NCI-H146 (cell line): ENCODE data around the gene TTLL11.

Experiments used
- DNase-seq: peaks from one replicate; lab custom pipeline; 2025; lab: John Stamatoyannopoulos, UW

Gene TTLL11

DNA sequence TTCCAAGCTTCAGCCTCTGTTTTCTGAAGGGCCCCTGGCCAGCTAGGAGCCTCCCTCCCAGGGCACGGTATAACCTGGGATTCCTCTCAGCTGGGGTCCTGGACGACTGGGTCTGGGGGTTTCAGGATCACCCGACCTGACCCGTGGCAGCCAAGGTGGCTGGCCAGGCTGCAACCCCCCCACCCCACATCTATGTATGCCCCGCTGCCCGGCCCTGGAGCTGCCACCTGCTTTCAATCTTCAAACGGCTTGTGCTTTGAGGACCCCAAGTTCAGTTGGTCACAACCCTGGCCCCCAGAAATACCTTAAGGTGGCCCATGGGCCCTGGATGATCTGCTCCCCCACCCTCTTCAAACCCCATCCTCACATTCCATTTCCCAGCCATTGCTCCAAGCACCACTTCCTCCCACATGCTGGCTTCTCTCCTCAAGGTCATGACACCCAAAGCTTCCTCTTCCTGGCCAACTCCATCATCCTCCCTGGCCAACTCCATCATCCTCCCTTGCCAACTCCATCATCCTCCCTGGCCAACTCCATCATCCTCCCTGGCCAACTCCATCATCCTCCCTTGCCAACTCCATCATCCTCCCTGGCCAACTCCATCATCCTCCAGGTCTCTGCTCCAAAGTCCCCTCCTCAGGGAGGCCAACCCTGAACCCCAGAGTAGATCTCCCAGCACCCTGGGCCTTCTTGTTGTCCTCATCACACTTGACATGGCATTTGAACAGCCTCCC, 17.2 kb upstream of the TTLL11 start:
- DNase-seq: no peak

DNA sequence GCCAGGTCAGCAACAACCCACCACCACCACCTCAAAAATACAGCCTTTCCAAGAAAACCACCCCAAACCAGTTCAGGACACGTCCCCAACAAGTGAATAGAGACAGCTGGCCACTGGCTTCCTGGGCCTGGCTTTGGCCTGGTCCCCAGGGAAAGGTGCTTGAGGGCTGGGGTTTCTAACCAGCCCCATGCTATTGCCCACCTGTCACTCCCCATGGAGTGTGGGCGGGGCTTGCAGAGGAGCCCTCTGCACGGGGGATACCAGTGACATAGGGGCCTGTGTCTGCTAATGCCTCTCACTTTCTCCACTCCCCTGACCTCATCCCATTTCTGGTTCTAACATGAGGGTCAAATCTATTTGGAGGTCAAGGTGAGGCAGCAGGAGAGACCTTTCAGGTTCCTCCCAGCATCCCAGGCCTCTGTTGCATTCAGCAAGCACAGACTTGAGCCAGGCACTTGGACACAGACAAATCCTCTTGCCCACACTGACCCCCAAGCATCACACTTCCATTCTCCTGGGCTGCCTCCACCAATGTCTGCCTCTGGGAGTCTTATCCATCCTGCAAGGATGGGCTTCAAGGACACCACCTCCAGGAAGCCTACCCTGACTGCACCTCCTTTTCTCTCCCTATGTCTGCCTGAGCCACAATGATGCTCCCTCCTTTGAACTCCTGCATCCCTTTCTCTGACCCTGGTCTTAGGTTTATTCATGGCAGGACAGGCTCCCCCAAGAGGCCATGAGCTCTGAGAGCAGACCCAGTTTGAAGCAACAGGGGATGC, 16.1 kb upstream of the TTLL11 start:
- DNase-seq: no peak

DNA sequence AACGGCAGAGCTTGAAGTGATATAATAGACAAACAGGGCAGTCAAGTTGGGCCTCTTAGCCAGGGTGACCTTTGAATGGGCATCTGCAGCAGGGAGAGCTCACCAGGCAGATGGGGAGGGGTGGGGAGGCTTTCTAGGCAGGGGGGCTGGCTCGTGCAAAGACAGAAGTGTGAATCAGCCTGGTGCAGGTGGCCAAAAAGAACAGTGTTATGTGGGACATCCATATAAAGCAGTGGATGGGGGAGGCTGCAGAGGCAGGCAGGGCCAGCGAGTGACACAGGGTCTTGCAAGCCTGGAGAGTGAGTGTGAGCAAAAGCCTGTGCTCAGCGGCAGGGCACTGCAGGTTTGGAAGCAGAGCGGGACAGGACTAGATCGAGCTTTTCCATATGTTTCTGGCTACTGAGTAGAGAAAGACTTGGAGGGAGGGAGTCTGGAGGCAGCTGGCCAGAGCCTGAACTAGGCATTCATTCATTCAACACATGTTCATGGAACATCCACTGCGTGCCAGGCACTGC, 14.2 kb upstream of the TTLL11 start:
- no peak for DNase-seq

DNA sequence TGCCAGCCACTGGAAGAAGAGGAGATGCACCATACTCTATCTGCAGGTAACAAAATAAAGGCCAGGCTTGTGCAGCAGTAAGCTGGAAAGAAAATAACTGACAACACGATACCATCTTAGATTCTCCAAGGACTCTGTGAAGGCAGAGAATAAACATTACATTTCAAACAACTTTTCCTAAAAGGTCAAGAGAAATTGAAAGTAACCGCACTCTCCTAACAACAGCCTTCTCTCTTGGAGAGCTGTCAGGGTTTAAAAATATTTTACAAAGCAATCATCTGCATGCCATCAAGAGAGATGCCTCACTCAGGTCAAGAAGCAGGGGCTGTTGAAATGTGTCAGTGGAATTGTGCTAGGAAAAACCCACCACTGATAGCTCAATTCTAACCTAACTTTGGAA, 13.5 kb upstream of the TTLL11 start:
- no peak for DNase-seq

DNA sequence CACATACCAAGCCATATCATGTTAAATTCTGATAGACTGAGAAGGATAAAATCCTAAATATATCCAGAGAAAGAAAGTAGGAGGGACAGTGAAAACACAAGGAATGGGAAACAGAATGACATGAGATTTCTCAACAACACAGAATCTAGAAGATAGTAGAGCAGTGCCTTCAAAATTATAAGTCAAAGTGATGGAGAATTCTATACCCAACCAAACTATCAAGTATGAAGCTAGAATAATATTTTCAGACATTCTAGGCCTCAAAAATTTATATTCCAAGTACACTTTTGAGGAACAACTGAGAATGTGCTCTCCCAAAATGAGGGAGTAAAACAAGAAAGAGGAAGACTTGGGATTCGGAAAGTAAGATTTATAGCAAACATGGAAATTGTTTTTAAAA, 10.9 kb upstream of the TTLL11 start:
- no peak for DNase-seq

DNA sequence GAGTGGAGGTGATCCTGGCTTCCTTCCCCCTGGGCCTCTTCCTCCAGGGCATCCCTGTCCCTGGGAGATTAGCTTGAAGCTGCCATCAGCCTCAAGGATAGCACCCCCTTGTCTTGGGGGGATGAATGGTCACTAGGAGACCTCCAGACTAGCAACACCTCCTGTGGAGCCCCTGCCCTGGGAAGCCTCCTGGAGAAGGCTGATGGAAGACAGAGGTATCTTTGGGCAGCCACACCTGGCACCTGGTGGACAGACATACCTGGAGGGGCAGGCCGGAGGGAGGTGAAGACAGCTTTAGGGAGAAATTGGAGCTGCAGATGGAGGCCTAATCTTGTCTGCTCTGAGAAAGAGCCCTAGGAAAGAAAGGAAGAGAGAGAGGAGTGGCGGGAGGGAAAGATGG, 9.0 kb upstream of the TTLL11 start:
- DNase-seq: no peak

DNA sequence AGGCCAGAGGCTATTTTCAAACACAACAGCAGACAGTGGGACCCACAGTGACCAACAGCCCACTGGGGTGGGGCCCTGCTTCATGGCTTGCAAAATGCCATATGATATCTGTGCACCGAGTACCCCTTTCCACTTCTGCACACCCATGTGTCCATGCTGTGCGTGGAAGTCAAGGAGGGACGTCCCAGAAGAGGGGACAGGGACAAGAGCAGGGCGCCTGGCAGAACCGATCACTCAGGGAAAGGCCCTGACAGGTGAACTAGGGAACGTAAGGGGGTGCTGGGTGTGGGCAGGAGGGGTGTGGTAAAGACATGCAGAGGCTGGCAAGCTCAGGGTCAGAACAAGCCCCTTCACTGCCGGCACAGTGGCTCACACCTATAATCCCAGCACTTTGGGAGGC, 7.6 kb upstream of the TTLL11 start:
- no peak for DNase-seq

DNA sequence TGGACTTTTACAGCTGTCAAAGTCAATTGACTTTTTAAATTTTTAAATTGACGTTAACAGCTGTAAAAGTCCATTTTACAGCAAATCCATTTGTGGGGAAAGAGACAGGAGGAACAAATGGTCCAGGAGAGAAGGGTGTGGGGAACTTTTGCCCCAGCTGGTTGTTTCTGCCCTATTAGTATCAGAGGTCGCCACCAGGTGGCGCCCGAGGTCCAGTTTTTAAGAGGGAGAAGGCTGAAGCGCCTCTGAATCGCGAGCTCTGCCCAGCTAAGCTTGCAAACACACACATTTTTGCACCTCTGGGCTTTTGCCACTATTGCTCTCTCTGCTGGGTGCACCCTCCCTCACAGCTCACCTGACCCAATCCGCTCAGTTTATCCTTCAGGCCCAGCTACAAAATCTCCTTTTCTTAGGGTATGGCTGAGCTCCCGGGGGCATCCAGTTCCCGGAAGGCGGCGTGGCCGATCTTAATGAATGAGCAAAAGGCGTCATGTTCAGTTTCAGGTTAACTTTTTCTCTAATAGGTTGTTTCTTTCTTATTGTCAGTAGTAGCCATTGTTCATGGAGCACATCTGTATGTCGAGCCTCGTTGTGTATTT, 6.3 kb upstream of the TTLL11 start:
- DNase-seq: peak; percentile 69

DNA sequence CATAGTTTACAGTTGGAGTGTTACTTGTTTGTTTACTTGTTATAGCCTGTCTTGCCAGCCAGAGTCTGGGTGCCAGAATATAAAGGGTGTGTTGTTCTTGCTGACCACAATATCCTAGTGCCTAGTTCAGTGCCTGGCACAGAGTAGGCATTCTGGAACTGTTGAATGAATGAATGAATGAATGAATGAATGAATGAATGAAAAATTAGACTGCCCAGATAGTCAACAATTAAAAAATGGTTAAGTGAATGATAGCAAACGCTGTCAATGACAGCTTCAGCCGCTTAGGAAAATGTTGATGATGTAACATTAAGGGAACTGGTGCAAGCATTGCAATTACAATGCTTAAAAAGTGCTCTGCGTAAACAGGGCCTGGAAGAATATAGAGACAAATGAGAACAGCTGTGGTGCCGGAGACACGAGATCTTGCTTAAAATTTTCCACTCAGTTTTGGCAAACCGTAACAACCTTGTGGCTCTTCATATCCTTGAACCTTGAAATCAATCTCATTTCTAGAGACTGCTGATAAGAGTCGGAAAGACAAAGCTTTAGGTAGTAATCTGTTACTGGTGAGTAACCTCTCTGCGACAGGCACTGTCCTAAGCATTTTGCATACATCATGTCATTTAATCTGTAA, 4.7 kb upstream of the TTLL11 start:
- DNase-seq: no peak

DNA sequence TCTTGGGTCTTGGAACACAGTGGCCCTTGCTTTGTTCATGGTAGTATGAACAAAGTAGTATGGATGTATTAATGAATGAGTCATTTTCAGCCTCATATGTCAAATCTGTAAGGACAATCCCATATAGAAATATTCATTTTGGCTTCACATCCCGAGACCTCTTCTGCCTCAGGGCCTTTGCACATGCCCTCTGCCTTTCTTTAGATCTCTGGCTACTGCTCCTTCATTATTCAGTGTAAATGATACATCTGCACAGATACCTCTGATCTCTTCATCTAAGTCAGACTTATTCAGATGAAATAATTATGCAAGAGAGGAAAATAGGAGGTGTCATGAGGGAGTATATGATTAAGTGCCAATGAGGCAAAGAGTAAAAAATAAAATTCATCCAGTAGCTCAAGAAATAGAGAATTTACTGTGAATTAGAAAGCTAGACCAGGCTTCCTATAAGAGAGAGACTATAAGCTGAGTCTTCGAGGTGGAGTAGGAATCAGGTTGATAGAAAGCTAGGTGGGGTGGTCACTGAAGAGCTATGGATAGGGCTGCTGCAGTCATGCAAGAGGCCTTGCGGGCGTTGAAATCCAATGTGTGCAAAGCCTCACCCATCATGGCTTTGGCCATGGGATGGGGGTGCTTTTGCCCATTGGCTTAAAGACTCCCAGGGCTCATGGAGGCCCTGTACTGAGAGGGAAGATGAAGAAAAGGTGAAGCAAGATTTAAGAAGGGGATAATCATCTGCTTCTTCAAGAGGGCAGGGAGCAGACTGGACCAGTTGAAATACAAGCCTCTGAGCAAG, 3.7 kb upstream of the TTLL11 start:
- DNase-seq: no peak

DNA sequence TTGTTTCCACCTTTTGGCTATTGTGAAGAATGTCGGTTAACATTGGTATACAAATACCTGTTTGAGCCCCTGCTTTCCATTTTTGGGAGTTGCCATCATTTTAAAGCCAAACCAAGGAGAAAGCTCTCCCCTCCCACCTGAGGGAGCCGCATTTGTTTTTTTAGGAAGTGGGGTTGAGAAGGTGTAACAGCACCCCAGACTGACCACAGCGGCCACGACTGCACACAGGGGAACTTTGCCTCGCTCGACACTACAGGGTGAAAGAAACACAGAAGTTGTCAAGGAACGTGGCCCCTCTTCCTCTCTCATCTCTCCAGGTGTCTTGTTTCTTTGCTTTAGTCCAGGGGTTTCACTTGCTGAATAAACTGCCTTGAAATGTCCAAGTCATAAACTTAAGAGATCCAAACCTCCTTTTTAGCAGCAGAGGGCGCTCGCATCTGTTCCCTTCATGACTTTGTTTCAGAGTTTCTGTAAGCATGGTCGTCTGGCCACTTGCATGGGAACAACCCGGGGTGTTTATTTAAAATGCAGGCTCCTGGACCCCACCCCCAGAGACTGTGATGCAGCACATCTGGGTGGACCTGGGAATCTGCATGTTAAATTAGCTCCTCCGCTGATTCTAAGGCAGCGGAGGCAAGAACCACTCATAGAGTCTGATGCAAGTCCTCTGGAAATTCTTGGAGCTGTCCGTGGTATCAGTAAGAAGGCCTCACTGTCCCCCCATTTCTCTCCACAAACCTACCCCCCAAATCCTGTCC, 2.1 kb upstream of the TTLL11 start:
- DNase-seq: peak; percentile 41

DNA sequence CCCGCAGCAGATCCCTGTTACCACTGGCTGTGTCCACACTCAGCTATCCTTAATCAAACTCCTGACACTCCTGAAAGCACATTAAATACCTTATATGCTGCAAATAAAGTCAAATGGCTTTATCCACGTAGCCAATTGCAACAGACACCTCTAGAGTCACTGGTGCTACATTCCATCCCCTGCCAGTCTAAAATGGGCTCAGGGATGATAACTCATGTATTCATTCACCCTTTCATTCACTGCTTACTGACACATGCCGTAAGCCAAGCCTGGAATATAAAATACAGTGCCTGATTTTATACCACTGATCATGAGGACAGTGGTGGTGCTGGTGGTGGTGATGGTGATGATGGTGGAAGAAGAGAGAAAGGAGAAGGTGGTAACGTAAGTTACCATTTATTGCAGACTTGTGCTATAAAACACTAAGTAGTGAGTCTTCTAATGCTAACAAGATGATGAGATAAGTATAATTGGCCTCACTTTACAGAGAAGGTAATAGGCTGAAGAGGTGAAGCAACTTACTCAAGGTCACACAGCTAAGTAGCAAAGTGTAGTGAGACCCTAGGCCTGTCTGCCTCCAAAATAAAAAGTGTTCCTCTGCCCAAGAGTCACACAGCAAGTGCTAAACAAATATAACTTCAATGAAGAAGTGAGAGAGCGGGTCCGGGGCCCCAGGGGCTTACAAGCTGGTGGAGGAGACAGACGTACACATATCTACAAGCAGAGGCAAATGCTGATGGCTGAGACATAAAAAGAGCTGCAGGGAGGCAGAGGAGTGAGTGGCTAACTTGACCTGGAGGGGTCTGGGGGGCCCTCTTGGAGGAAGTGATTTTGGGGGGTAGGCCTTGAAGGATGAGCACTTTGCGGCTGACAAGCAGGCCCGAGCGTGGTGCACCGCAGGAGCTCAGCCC, 1.2 kb downstream of the TTLL11 start:
- no peak for DNase-seq

DNA sequence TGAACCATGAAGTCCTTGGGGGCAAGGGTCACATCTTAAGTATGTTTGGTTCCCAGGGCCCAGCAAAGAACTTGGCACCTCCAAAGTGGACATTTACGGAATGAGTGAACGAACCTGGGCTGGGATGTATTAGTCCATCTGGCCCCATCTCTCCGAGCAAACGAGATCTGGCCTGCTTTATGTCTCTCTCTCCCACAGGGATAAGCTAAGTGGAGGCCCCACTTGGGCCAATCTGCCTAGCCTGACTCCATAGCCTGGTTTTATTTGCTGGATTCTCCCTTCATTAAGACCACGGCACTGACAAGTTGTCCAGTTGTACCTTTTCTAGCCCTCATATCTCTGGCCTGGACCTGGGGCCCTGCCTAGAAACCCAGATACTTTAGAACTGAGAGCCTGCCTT, 2.1 kb downstream of the TTLL11 start:
- no peak for DNase-seq

DNA sequence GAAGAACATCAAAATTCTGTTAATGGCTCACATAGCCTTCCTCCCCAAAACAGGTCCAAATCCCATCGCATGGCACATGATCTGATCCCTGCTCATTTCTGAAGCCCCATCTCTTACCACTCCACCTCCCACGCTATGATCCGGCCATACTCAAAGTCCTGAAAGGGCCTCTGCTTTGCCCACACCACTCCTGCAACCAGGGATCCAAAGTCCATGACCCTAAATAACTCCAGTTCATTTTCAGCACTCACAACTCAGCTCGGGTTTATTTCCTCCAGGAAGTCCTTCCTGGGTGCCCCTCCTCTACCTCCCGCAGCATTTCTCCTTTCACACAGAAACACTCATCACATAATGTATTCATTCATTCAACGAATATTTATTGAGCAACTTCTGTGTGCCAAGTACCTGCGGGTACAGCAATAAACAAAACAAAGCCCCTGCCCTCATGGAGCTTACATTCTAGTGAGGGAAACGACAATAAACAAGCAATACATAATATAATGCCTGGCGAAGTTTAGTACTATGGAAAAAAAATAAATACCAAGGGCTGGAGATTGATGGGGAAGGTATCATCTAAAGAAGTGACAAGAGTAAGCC, 2.7 kb downstream of the TTLL11 start:
- DNase-seq: no peak

DNA sequence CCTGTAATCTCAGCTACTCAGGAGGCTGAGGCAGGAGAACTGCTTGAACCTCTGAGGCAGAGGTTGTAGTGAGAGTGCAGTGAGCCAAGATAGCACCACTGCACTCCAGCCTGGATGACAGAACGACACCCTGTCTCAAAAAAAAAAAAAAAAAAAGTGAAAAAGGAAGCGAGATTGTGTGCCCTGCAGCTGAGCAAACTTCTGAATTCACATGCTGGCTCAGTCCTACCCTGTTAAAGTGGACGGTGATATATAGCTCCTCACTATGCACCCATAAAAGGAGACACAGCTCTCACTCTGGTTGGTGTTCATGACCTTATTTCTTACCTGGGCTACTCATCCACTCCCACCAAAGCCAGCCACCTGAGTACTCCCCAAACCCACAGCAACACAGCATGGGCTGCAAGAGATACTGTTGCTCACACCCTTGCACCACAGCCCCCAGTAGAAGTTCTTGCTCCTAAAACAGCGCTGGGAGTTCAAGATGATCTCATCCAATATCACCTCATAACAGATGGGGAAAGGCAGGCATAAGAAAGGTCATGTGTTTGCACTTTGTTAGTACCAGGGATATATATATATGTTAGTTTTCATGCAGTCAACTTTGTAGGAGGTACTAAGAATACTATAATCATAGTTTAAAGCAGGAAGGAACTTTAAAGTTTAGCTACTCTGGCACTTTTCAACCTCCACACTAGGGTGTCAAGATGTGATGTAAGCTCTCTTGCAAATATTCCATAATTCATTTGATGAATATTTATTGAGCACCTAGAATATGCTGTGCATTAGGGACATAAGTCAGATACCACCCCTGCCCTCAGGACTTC, 4.0 kb downstream of the TTLL11 start:
- no peak for DNase-seq

DNA sequence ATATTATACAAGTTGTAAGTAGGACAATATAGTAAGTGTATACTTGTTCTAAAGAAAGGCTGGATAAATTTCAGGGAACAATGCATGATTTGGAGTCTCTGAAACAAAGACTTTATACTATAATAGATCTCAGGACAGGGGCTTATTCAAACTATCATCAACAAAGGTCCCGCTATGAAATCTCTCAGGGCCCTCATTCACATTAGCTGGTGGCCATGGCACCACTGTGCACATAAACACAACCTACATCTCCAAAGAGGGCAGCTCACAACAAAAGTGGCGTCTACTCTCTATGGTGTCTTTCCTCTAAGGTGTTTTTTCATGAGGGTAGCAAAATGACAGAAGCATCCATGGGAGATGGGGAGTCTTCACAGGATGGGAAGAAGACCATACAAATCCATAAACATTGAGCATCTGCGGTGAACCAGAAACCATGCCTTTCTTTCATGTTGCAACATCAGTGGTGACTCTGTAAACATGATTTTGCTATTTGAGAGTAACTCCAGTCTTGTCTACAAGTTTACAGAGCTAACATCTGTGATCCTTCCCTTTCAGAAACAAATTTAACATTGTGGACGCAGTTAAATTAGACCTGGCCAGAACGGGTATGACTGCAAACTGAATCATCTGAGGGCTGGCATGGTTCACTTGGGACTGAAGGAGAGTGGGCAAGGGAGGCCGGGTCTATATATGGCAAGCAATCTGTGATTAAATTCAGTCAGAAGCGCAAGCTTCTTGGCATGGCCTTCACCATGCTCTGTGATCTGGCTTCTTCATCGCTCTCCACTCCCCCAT, 5.5 kb downstream of the TTLL11 start:
- DNase-seq: no peak

DNA sequence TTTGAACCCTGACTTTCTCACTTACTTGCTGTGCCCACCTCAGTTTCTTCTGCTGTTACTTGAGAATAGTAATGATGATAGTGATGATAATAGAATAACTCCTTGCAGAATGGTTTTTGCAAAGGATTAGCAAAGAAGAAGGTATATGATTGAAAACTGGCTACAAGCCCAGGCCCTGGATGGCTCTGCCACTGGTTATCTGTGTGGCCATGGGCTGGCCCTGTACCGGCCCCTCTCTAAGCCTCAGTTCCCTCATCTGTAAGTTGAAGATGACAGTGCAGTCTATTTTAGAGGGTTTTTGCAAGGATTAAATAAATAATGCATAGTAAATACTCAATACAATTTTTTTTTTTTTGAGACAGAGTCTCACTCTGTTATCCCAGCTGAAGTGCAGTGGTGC, 6.2 kb downstream of the TTLL11 start:
- no peak for DNase-seq

DNA sequence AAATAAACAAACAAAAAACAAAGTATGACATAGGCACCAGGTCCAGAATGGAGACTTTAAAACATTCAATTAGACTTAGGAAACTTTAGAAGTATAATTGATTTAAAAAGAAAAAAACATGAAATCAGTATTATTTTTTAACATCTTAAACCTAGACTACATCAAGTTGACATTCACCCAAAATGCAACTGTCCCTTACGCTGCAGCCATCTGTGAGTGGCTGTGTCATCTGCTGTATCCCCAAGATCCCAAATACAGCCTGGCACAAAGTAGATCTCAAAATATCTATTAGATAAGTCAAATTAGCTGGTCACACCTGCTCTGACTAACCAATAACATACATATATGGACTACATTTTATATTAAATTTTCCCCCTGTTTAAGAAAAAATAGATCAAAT, 7.8 kb downstream of the TTLL11 start:
- DNase-seq: no peak
